ENCODE measurements around the gene FBH1.

The FBH1 gene

DNA sequence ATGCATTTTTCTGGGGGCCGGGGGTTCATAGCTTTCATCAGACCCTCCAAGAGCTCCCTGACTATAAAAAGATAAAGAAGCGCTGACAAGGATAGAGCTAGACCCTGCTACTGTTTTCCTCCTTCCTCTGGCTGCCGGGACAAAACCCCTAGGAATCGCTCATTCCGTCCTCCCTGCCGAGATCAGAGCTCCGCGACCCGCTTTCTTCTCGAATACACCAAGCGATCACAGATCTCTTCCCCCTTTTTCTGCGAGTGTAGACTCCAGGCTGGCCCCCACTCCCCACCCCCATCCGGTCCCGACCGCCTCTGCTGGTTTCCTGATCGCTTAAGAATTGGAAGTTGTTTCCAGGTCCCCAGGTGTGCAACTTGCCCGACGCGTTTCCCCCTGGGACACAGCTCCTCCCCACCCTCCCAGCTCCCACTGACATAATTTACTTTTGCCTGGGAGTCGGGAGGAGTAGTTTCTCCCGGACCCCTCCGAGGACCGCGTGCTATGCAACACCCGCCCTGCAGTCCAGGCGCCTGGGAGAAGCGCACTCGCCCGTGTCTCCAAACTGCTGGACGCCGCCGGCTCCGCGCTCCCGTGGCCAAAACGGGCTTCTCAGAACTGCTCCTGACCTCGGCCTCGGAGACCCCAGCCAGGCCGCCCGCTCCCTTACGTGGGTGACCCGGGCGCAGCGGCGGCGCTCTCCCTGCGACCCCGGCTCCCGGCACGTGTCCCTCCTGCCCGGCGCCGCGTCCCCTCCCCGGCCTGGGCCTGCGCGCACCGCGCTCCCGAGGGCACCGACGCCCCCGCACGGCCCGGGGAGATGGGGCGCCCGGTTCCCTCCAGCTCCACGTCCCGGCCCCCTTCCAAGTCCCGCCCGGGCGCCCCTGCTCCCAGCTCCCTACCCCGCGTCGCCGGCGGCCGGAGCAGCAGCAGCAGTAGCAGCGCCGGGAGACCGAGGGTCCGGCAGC is 86.7 kb downstream of the FBH1 start:
- DNase-seq (ENCODE audit: low read depth in 2 of 2, low spot score in 1 of 2), result no peak

DNA sequence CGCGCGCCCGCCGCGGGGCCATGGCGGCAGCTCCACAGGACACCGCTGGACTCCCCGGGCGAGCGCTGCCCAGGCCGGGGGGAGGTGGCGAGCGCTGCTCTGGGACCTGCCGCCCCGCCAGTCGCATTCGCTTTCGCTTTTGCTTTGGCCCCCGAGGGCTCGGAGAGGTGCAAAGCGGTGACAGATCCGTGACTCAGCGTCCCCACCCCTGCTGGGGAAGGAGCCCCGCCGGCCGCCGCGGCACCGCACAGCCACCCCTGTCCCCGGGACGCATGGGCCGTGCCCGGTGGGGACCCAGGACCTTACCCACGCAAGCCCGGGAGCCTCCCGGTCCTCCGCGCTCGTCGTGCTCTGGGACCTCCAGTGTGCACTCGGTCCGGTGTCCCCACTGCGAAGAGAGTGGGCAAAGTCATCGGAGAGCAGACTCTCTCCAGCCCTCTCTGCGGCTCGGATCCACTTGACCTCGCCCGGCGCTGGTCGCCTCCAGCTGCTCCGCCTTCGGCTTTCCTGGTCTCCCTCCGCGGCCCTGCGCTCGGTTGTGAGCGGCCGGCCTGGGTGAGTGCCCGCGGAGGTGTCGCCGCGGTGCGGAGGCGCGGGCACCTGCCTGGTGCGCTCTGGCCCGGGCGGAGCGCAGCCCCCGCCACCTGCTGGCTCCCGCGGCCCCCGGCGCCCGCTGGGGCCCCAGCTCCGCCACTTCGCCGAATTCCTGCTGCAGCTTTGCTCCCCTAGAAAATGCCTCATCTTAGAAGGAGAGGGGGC is 87.6 kb downstream of the FBH1 start, which contains the start of gene IL15RA:
Gene IL15RA, minus strand, starts transcription at position 73 of the 759 bp plus-strand sequence. Its CDS starts 51 bp downstream, at position 22.
- peak; percentile 53 to 70 for DNase-seq (ENCODE audit: low read depth in 2 of 2, low spot score in 1 of 2)

DNA sequence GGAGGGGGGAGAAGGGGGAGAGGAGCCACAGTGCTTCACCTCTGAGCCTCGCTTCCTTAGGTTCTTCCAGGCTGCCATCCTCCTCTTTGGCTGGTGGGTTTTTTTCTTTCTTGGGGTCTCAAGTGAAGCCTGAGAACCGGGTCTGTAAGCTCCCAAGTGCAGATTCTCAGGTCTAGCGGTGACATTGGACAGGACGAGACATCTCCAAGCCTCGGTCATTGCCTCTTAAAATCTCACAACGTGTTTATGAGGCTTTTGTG is 88.1 kb downstream of the FBH1 start:
- no peak for DNase-seq (ENCODE audit: low read depth in 2 of 2, low spot score in 1 of 2)

DNA sequence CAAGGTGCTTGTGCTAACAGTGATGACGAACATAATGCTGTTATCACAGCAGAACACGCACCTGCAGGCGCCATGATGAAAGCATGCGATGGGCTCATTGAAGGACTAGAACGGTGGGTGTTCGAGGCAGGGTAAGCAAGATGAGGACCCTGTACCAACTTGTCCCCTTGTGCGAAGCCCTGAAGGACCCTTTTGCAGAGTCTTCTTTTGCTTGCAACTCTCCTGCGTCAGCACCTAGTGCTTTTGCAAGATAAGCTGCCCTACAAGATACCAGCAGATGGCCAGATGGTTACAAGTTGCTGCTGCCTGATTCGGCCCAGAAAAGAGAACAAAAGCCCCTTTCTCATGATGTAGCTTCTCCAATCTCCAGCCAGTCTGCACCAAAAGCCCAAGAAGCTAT is 91.5 kb downstream of the FBH1 start:
- no peak for DNase-seq (ENCODE audit: low read depth in 2 of 2, low spot score in 1 of 2)

DNA sequence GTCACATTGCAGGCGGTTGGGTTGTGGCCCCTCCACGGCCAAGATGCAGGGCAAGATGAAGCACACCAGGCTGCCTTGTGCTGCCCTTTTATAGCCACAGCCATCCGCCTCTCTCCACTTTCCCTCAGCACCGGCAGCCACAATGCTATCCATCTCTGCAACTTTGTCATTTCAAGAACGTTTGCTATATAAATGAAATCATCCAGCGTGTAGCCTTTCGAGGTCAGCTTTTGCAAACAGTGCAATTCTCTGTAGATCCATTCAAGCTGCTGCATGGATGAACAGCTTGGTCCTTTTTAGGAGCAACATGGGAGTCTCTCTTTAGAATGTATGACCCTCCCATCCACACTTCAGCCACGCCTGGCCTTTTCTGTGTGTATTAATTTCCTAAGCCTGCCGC is 93.7 kb downstream of the FBH1 start:
- no peak for DNase-seq (ENCODE audit: low read depth in 2 of 2, low spot score in 1 of 2)

DNA sequence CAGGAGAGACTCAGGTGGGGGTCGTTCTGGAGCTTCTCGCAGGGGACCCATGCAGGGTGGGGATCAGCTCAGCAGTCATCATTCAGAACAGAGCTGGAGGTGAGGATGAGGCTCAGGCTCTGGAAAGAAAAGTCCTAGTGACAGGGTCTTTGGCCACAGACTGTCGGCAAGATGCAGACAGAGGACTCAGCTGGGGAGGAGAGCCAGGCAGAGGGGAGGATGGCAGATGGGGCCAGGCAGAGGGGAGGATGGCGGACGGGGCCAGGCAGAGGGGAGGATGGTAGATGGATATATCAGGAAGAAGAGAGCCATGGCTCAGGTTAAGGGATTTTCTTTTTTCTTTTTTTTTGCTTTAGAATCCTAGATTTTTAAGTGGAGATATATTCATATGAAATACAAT is 95.0 kb downstream of the FBH1 start:
- DNase-seq (ENCODE audit: low read depth in 2 of 2, low spot score in 1 of 2), result no peak

Data from stimulated activated CD8-positive, alpha-beta memory T cell treated with anti-CD3 and anti-CD28 coated beads, Interleukin-4, amount 100 ng/mL, for 1 hour (primary cell).